ENCODE measurements around the gene PGA3.

PGA3 gene

GRCh38 chr11:61183645-61184044 lies 19.7 kb upstream of the PGA3 start:
- TF ChIP-seq CTCF (IDR thresholded peaks at IDR 0.05; ENCODE audit: low read depth, low read length), result peak; percentile 3
- no peak for DNase-seq (ENCODE audit: low read depth in 2 of 2)
- no peak overlapping the region for H3K4me3 ChIP-seq (replicated peaks in 1 of 2; ENCODE audit: low read depth in 2 of 2, low read length in 2 of 2)

- no peak overlapping the region for H3K4me3 ChIP-seq (replicated peaks in 1 of 2; ENCODE audit: low read depth in 2 of 2, low read length in 2 of 2)
- no peak for TF ChIP-seq CTCF (IDR thresholded peaks at IDR 0.05; ENCODE audit: low read depth, low read length)
Measured at GRCh38 chr11:61186504-61186903, 16.8 kb upstream of the PGA3 start.

GRCh38 chr11:61187505-61188130 lies 15.7 kb upstream of the PGA3 start:
- peak; percentile 85 to 86 for DNase-seq (ENCODE audit: low read depth in 2 of 2)
- peak; percentile 93 for TF ChIP-seq CTCF (IDR thresholded peaks at IDR 0.05; ENCODE audit: low read depth, low read length)
- no peak overlapping the region for H3K4me3 ChIP-seq (replicated peaks in 1 of 2; ENCODE audit: low read depth in 2 of 2, low read length in 2 of 2)

More at GRCh38 chr11:61186504-61186903, 16.8 kb upstream of the PGA3 start:
- DNase-seq (ENCODE audit: low read depth in 2 of 2), result no peak

- no peak for TF ChIP-seq CTCF (IDR thresholded peaks at IDR 0.05; ENCODE audit: low read depth, low read length)
- DNase-seq (ENCODE audit: low read depth in 2 of 2), result no peak
- H3K4me3 ChIP-seq (replicated peaks in 1 of 2; ENCODE audit: low read depth in 2 of 2, low read length in 2 of 2), result no peak overlapping the region
Measured at GRCh38 chr11:61189933-61190332, 13.4 kb upstream of the PGA3 start.

GRCh38 chr11:61193596-61193995 lies 9.7 kb upstream of the PGA3 start:
- no peak overlapping the region for H3K4me3 ChIP-seq (replicated peaks in 1 of 2; ENCODE audit: low read depth in 2 of 2, low read length in 2 of 2)
- DNase-seq (ENCODE audit: low read depth in 2 of 2), result no peak
- no peak for TF ChIP-seq CTCF (IDR thresholded peaks at IDR 0.05; ENCODE audit: low read depth, low read length)

GRCh38 chr11:61194169-61194671 lies 9.1 kb upstream of the PGA3 start:
- no peak for DNase-seq (ENCODE audit: low read depth in 2 of 2)
- TF ChIP-seq CTCF (IDR thresholded peaks at IDR 0.05; ENCODE audit: low read depth, low read length), result no peak
- H3K4me3 ChIP-seq (replicated peaks in 1 of 2; ENCODE audit: low read depth in 2 of 2, low read length in 2 of 2), result no peak overlapping the region
